MM.1S (cell line): ENCODE results near the gene RBM4.

Source experiments
- EZH2 ChIP-seq: fragments of 300-600 bp; sonication (generic); optimal IDR thresholded peaks from 2 replicates; pipeline ENCODE3; 2017; ENCODE audit warnings: low read depth, mild to moderate bottlenecking, antibody characterized with exemption, low read length, mixed read lengths
- EZH2phosphoT487 ChIP-seq: fragments of 300-600 bp; sonication (generic); IDR thresholded peaks from 2 replicates; pipeline ENCODE4 v1.6.1; 2018; ENCODE audit warnings: antibody characterized with exemption, low read length
- TF ChIP-seq, protein P1 (sequence below): fragments of 300-600 bp; sonication (generic); IDR thresholded peaks from 2 replicates; pipeline ENCODE4 v1.5.1; 2016; ENCODE audit warnings: antibody characterized with exemption, low read length, mixed read lengths

DNA sequence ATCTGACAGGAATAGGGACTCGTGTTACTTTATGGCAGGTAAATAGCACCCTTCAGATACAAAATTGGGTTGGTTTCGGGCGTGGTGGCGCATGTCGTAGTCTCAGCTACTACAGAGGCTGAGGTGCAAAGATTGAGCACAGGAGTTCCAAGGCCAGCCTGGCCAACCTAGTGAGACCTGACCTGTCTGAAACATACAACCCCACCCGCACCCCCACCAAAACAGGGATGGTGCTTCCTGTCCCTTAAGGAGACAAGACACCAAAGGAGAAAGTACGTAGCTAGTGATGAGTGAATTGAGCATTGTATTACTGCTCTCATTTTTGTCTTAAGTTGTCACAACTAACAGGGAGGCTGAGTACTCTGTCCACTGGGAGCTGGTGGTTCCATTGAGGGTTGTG lies 14.1 kb downstream of the RBM4 start:
- TF ChIP-seq, protein P1, sequence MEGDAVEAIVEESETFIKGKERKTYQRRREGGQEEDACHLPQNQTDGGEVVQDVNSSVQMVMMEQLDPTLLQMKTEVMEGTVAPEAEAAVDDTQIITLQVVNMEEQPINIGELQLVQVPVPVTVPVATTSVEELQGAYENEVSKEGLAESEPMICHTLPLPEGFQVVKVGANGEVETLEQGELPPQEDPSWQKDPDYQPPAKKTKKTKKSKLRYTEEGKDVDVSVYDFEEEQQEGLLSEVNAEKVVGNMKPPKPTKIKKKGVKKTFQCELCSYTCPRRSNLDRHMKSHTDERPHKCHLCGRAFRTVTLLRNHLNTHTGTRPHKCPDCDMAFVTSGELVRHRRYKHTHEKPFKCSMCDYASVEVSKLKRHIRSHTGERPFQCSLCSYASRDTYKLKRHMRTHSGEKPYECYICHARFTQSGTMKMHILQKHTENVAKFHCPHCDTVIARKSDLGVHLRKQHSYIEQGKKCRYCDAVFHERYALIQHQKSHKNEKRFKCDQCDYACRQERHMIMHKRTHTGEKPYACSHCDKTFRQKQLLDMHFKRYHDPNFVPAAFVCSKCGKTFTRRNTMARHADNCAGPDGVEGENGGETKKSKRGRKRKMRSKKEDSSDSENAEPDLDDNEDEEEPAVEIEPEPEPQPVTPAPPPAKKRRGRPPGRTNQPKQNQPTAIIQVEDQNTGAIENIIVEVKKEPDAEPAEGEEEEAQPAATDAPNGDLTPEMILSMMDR = no peak
- no peak for TF ChIP-seq EZH2
- TF ChIP-seq EZH2phosphoT487 = no peak
